D341Med (cell line): Measurements from ENCODE around the gene DCAF15.
"Not testable (repeated sequence)": the region's sequence is repeated elsewhere in the genome, so short reads cannot be mapped to it uniquely, and the experiment has no call there.

ENCODE experiments used
- DNase-seq: peaks from one replicate; pipeline ENCODE4 v3.0.0; 2012; ENCODE audit warnings: low spot score

Gene DCAF15

GRCh38 chr19:13959962-13960862 is 7.9 kb downstream of the DCAF15 start:
- DNase-seq, result no peak

DNA sequence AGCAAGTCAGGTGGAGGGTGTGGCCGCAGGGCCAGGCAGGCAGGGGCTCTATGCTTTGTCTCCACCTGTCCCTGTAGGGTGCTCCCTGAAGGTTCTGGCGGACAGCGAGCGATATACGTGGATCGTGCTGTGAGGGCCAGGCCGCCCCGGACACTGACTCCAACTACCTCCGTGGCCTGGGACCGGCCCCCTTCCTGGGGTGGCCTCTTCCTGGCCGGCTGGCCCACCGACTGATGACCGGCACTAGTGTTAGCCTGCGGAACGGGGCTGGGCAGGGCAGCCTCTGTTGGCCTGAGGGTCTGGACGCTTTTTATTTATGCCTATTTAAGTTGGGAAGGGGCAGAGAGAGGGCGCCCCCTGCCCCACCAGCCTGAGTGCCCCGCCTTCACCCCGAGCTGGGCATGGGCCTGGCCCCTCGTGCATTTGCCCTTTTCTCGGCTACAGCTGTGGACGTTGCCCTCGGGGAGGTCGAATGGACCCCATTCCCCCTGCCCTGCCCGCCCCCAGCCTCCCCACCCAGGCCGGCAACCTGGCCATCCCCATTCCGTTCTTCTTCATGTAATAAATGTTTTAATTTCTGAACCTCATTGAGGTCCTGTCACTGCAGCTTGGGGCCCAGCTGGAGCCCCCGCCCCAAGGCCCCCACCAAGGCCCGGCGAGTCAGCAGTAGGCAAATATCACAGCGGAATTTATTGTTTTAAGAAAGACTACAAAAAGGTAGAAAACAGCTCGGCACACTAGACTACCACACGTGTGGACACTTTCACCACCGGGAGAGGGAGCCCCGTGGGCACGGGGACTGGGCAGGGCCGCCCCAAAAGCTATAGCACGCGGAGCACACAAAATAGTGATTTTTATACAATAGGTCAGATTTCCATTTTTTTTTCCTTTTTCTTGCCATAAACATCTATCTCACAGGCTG is 8.8 kb downstream of the DCAF15 start:
- no peak for DNase-seq

GRCh38 chr19:13961826-13962698 is 9.8 kb downstream of the DCAF15 start:
- no peak for DNase-seq

DNA sequence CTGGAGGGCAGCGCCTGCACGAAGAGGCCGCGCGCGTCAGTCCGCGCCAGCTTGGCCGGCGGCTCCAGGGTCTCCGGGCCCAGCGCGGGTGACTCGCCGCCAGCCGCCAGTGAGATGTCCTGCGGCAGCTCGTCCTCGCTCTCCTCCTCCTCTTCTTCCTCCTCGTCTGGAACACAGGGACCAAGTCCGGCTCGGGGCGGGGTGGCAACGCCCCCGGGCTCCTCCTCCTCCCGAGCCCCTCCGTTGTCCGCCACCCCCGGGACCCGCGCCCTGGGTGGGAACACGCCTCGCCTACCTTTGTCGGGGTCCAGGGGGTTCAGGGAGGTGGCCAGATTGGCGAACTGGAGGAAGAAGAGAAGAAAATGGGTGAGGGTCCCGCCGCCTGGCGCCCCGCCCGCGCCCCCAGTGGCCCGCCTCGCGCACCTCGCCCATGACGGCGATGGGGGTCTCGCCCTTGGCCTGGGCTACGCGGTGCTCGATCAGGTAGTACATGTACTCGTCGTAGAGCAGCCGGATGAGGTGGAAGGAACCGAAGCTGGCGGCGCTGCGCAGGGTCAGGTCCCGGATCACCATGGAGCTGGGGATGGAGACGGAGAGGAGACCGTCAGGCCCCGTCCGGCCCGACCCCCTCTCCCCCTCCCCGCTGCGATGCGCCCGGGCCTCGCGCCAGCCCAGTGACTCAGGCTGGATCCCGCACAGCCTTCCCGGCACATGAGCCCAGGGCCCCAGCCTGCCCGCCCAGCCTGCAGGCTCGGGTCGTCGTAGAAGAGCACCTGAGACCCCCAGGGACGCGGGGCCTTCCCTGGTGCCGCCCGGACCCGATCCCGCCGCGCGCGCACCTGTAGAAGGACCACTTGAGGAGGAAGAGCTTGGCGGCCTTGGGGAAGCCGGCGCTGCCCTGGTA is 10.6 kb downstream of the DCAF15 start:
- DNase-seq, result no peak

DNA sequence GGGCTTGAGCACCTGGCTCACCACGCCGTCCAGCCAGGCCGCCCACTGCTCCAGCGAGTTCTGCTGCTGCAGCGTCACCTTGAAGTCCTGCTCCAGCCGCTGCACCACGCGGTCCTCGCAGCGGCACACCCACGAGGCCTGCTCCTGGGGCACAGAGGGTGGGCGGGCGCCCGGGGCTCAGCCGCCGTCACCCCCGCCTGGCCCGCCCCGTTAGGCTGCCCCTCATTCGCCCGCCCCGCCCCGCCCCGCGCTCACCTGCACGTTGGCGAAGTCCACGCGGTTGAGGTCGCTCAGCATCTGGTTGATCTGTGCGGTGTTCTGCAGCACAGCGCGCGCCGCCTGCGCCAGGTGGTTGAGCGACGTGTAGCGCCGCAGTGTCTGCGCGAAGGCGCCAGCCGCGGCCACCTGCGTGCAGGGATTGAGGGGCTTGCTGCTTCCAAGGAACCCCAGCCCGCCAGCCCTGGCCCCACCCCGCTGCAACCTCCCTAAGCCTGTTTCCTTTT is 11.3 kb downstream of the DCAF15 start:
- DNase-seq, result no peak

- DNase-seq, result no peak
Measured at GRCh38 chr19:13964776-13965175, 12.5 kb downstream of the DCAF15 start.

DNA sequence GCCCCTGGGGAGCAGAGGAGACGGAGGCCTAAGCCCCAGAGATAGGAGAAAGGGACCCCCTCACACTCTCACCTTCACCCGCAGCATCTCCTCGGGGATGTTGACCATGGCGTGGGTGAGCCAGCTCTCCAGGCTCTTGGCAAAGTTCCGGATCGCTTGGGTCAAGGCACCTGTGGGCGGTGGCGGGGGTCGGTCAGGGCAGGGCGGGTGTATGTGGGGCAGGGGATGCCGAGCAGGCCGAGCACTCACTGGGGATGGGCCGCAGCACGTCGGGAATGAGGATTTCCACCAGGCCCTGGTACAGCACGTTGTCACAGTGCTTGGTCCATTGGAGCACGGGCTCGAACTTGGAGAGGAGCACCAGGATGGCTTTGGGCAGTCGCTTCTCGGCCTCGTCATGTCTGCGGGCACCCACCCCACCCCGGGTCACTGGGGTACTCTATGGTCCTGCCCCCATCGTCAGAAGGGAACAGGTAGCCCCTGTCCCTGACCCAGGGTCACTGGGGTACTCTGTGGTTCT is 13.1 kb downstream of the DCAF15 start:
- no peak for DNase-seq

- no peak for DNase-seq
Measured at GRCh38 chr19:13965926-13966683, 13.8 kb downstream of the DCAF15 start.

DNA sequence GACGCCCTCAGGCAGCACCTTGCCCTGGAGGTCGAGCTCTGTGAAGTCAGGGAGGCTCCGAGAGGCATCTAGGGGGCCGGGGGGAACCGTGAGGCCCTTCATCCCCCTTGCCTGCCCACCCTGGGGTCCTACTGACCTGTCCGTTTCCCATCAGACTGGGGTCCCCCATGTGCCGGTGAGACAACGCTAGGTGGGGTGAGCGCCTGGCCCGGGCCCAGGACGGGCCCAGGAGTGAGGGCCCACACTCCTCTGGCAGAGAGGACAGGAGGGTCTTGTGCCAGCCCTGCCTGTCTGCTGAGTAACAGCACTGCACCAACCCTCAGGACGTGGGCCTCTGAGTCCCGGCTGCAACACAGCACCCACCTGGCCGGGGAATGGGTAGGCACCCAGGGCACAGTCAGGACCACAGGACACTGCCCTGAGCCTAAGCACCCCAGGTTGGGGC is 14.4 kb downstream of the DCAF15 start:
- no peak for DNase-seq

DNA sequence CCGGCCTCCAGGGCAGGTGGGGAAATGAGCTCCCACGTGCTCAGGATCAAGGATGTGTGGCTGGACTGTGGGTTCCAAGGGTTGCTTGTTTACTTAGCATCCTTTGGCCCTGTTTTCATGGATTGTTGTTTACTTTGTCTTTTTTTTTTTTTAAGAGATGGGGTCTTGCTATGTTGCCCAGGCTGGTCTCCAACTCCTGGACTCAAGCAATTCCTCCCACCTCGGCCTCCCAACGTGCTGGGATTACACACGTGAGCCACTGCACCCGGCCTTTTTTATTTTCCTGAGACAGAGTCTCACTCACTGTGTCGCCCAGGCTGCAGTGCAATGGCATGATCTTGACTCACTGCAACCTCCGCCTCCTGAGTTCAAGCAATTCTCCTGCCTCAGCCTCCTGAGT is 14.9 kb downstream of the DCAF15 start:
- DNase-seq, result not testable (repeated sequence)

- DNase-seq, result no peak
Measured at GRCh38 chr19:13968383-13968935, 16.1 kb downstream of the DCAF15 start.

DNA sequence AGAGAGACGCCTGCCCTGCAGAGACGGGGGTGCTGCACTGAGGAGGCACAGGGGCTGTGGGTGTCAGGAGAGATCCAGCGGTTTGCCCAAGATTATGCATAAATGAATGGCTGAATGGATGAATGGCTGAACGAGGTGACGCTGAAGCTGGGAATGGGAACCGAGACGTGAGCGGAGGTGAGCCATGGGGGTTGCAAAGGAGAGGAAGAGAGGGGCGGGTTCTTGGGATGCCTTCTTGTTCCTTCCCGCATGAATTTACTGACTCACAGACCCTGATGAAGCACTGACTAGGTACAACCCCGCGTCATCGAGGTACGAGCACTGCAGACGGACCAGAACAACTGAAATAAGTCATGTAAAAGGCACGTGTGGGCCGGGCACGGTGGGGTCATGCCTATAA is 16.7 kb downstream of the DCAF15 start:
- no peak for DNase-seq

DNA sequence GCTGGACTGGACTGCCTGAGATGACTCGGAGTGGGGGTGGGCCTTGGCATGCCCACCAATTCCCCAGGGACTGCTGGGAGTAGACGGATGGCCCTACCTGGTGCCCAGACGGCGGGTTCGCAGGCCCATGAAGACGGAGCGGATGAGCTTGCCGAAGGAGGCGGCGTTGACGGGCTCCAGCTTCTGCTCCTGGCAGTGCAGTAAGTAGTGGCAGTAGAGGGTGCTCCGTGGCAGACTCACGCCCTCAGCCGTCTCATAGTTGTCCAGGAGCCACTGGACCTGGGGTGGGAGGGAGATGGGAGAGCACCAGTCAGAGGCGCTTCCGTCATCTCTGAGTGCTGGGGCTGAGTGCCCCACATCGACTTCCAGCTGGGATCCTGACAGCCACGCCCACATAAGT is 17.6 kb downstream of the DCAF15 start:
- DNase-seq, result no peak

DNA sequence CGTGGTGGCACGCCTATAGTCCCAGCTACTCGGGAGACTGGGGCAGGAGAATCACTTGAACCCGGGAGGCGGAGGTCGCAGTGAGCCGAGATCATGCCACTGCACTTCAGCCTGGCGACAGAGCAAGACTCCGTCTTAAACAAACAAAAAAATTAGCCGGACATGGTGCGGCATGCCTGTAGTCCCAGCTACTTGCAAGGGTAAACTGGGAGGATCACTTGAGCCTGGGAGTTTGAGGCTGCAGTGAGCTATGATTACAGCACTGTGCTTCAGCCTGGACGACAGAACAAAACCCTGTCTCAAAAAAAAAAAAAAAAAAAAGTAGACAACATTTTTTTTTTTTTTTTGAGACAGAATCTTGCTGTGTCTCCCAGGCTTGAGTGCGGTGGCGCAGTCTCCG is 19.6 kb downstream of the DCAF15 start:
- DNase-seq, result not testable (repeated sequence)

- no peak for DNase-seq
Measured at GRCh38 chr19:13972368-13973155, 20.3 kb downstream of the DCAF15 start.

DNA sequence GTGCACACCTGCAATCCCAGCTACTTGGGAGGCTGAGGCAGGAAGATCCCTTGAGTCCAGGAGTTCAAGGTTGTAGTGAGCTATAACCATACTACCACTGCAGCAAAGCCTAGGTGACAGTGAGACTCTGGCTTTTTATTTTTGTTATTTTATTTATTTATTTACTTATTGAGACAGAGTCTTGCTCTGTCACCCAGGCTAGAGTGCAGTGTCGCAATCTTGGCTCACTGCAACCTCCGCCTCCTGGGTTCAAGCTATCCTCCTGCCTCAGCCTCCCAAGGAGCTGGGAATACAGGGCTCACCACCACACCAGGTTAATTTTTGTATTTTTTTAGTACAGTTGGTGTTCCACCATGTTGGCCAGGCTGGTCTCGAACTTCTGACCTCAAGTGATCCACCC is 21.2 kb downstream of the DCAF15 start:
- not testable (repeated sequence) for DNase-seq

GRCh38 chr19:13974073-13974472 is 21.8 kb downstream of the DCAF15 start:
- no peak for DNase-seq

- no peak for DNase-seq
Measured at GRCh38 chr19:13975870-13976269, 23.6 kb downstream of the DCAF15 start.
